ENCODE results near the gene ZDHHC3.
A peak's percentile ranks its signal among the peaks of the same experiment; 100 is the strongest.

Gene ZDHHC3

GRCh38 chr3:44915702-44916438 lies 60.1 kb downstream of the ZDHHC3 start:
- Histone ChIP-seq H2AFZ (ENCODE audit: low read depth, low read length) (no peak overlapping the region), H3K27me3 (ENCODE audit: insufficient read depth, low read length, poor library complexity) (no peaks in the 10 kb centered on the region), H3K4me2 (ENCODE audit: insufficient read depth, low read length) (no peak overlapping the region), H3K79me2 (ENCODE audit: insufficient read depth, low read length) (no peaks in the 10 kb centered on the region), H3K27ac (ENCODE audit: low read length) (no peak overlapping the region), H3K9ac (ENCODE audit: low read depth, low read length) (no peak overlapping the region), H3K36me3 (ENCODE audit: insufficient read depth, low read length) (peaks cover 7% of the 10 kb centered on the region), H3K9me3 (ENCODE audit: insufficient read depth, low read length, severe bottlenecking) (no peaks in the 10 kb centered on the region), H4K20me1 (ENCODE audit: insufficient read depth, low read length) (no peaks in the 10 kb centered on the region), H3K4me3 (ENCODE audit: low read depth in 1 of 2, low read length in 2 of 2) (no peak overlapping the region), H3K4me1 (ENCODE audit: insufficient read depth, low read length) (no peaks in the 10 kb centered on the region)
- ATAC-seq (ENCODE audit: insufficient read depth, low read depth), result no peak
- DNase-seq, result no peak
- TF ChIP-seq EZH2 (IDR thresholded peaks at IDR 0.05; ENCODE audit: borderline replicate concordance, low read depth, low read length, severe bottlenecking), result no peak
- TF ChIP-seq CTCF (IDR thresholded peaks at IDR 0.05; ENCODE audit: borderline replicate concordance, extremely low read depth, low read length, poor library complexity, severe bottlenecking), result no peak

GRCh38 chr3:44914936-44915335 lies 61.0 kb downstream of the ZDHHC3 start:
- no peak overlapping the region for H3K4me3 ChIP-seq (ENCODE audit: low read depth in 1 of 2, low read length in 2 of 2)
- no peak overlapping the region for H3K4me2 ChIP-seq (ENCODE audit: insufficient read depth, low read length)
- H2AFZ ChIP-seq (ENCODE audit: low read depth, low read length), result no peak overlapping the region
- peak; percentile 51; the same call in 1 of the 3 replicates for ATAC-seq (ENCODE audit: insufficient read depth, low read depth)
- no peaks in the 10 kb centered on the region for H3K27me3 ChIP-seq (ENCODE audit: insufficient read depth, low read length, poor library complexity)
- H3K27ac ChIP-seq (ENCODE audit: low read length), result no peak overlapping the region
- no peaks in the 10 kb centered on the region for H3K9me3 ChIP-seq (ENCODE audit: insufficient read depth, low read length, severe bottlenecking)
- H3K79me2 ChIP-seq (ENCODE audit: insufficient read depth, low read length), result no peaks in the 10 kb centered on the region
- TF ChIP-seq CTCF (IDR thresholded peaks at IDR 0.05; ENCODE audit: borderline replicate concordance, extremely low read depth, low read length, poor library complexity, severe bottlenecking) (peak; percentile 52), EZH2 (IDR thresholded peaks at IDR 0.05; ENCODE audit: borderline replicate concordance, low read depth, low read length, severe bottlenecking) (no peak)
- H3K4me1 ChIP-seq (ENCODE audit: insufficient read depth, low read length), result no peaks in the 10 kb centered on the region
- no peak for DNase-seq
- no peak overlapping the region for H3K9ac ChIP-seq (ENCODE audit: low read depth, low read length)
- H4K20me1 ChIP-seq (ENCODE audit: insufficient read depth, low read length), result no peaks in the 10 kb centered on the region
- peaks cover 4% of the 10 kb centered on the region; the same call in 1 of the 2 replicates for H3K36me3 ChIP-seq (ENCODE audit: insufficient read depth, low read length)

- peaks cover 4% of the 10 kb centered on the region; the same call in 1 of the 2 replicates for H3K36me3 ChIP-seq (ENCODE audit: insufficient read depth, low read length)
- H3K4me1 ChIP-seq (ENCODE audit: insufficient read depth, low read length), result no peaks in the 10 kb centered on the region
- no peak overlapping the region for H3K4me3 ChIP-seq (ENCODE audit: low read depth in 1 of 2, low read length in 2 of 2)
- no peak overlapping the region for H2AFZ ChIP-seq (ENCODE audit: low read depth, low read length)
- H3K79me2 ChIP-seq (ENCODE audit: insufficient read depth, low read length), result no peaks in the 10 kb centered on the region
- no peaks in the 10 kb centered on the region for H4K20me1 ChIP-seq (ENCODE audit: insufficient read depth, low read length)
- H3K9ac ChIP-seq (ENCODE audit: low read depth, low read length), result no peak overlapping the region
- no peak overlapping the region for H3K4me2 ChIP-seq (ENCODE audit: insufficient read depth, low read length)
- no peaks in the 10 kb centered on the region for H3K27me3 ChIP-seq (ENCODE audit: insufficient read depth, low read length, poor library complexity)
- peak; percentile 90 for TF ChIP-seq CTCF (IDR thresholded peaks at IDR 0.05; ENCODE audit: borderline replicate concordance, extremely low read depth, low read length, poor library complexity, severe bottlenecking)
- TF ChIP-seq EZH2 (IDR thresholded peaks at IDR 0.05; ENCODE audit: borderline replicate concordance, low read depth, low read length, severe bottlenecking), result no peak
- peak; percentile 74 for DNase-seq
- no peaks in the 10 kb centered on the region for H3K9me3 ChIP-seq (ENCODE audit: insufficient read depth, low read length, severe bottlenecking)
- H3K27ac ChIP-seq (ENCODE audit: low read length), result no peak overlapping the region
- peak; percentile 92 for ATAC-seq (ENCODE audit: insufficient read depth, low read depth)
These were observed 62.0 kb downstream of the ZDHHC3 start for GRCh38 chr3:44913868-44914468.

All from DND-41 (cell line).